DND-41 (cell line): Measurements from ENCODE around the gene RPS8.
A peak's percentile ranks its signal among the peaks of the same experiment; 100 is the strongest.

Experiments used
- ATAC-seq: fragments of 200-7000 bp; cut with Tn5 transposase; 3 replicates; pipeline ENCODE4 v1.9.1; 2021; ENCODE audit warnings: low read depth; ENCODE audit not compliant: insufficient read depth
- DNase-seq: peaks from one replicate; pipeline ENCODE4 v3.0.0-alpha.2; 2020
- H2AFZ ChIP-seq: 2 replicates; pipeline ENCODE4 v1.6.0; 2012; ENCODE audit warnings: low read depth, low read length
- H3K27ac ChIP-seq: 2 replicates; pipeline ENCODE4 v1.5.1; 2012; ENCODE audit warnings: low read length, inconsistent platforms
- H3K27me3 ChIP-seq: fragments of 200-600 bp; sonication (generic); 2 replicates; pipeline ENCODE4 v1.6.0; 2012; ENCODE audit warnings: low read length, mild to moderate bottlenecking, inconsistent platforms; ENCODE audit not compliant: insufficient read depth, poor library complexity
- H3K36me3 ChIP-seq: 2 replicates; pipeline ENCODE4 v1.5.1; 2012; ENCODE audit warnings: low read length, inconsistent platforms; ENCODE audit not compliant: insufficient read depth
- H3K4me1 ChIP-seq: 2 replicates; pipeline ENCODE4 v1.5.1; 2012; ENCODE audit warnings: mild to moderate bottlenecking, low read length; ENCODE audit not compliant: insufficient read depth
- H3K4me2 ChIP-seq: 2 replicates; pipeline ENCODE4 v1.6.0; 2012; ENCODE audit warnings: mild to moderate bottlenecking, moderate library complexity, low read length, inconsistent platforms; ENCODE audit not compliant: insufficient read depth
- H3K4me3 ChIP-seq, 2 experiments: fragments of 200-600 bp in 1 of 2; shearing (Covaris generic) in 1 of 2; 2 replicates each; pipeline ENCODE4 v1.5.1; 2012 to 2016; ENCODE audit warnings: inconsistent platforms in 2 of 2, low read length in 2 of 2, mild to moderate bottlenecking in 2 of 2, low read depth in 1 of 2, moderate library complexity in 1 of 2
- H3K79me2 ChIP-seq: 2 replicates; pipeline ENCODE4 v1.6.0; 2012; ENCODE audit warnings: low read length, inconsistent platforms; ENCODE audit not compliant: insufficient read depth
- H3K9ac ChIP-seq: 2 replicates; pipeline ENCODE4 v1.6.0; 2012; ENCODE audit warnings: low read depth, mild to moderate bottlenecking, inconsistent platforms, low read length, moderate library complexity
- H3K9me3 ChIP-seq: 2 replicates; pipeline ENCODE4 v1.5.1; 2012; ENCODE audit warnings: low read length, moderate library complexity, mild to moderate bottlenecking, inconsistent platforms; ENCODE audit not compliant: insufficient read depth, severe bottlenecking
- H4K20me1 ChIP-seq: 2 replicates; pipeline ENCODE4 v1.6.0; 2012; ENCODE audit warnings: low read length; ENCODE audit not compliant: insufficient read depth
- CTCF ChIP-seq: IDR thresholded peaks from 2 replicates; pipeline ENCODE4 v1.5.1; 2012; ENCODE audit warnings: borderline replicate concordance, low read length, moderate library complexity, mild to moderate bottlenecking; ENCODE audit not compliant: poor library complexity, severe bottlenecking; ENCODE audit errors: extremely low read depth
- EZH2 ChIP-seq: IDR thresholded peaks from 3 replicates; pipeline ENCODE4 v1.6.1; 2012; ENCODE audit warnings: borderline replicate concordance, low read depth, mild to moderate bottlenecking, moderate library complexity, low read length, inconsistent platforms; ENCODE audit not compliant: severe bottlenecking

The RPS8 gene

GRCh38 chr1:44740179-44740617, 35.1 kb upstream of the RPS8 start:
- Histone ChIP-seq H3K4me1 (peaks cover 39% of the 10 kb centered on the region), H3K9ac (peak overlapping the region; percentile 79), H3K4me3 (peak overlapping the region; percentile 62 to 79), H3K4me2 (peak overlapping the region; percentile 79), H3K27ac (peak overlapping the region; percentile 92), H4K20me1 (no peaks in the 10 kb centered on the region; the same call in 1 of the 2 replicates), H2AFZ (peak overlapping the region; percentile 85), H3K27me3 (no peaks in the 10 kb centered on the region), H3K9me3 (no peaks in the 10 kb centered on the region), H3K79me2 (peaks cover 51% of the 10 kb centered on the region), H3K36me3 (peaks cover 33% of the 10 kb centered on the region)
- TF ChIP-seq CTCF (no peak), EZH2 (no peak)
- DNase-seq (no peak), ATAC-seq (peak; percentile 6; the same call in 2 of the 3 replicates)

GRCh38 chr1:44743211-44743610, 32.1 kb upstream of the RPS8 start:
- TF ChIP-seq CTCF (no peak), EZH2 (no peak)
- no peak for DNase-seq
- Histone ChIP-seq H3K9ac (peak overlapping the region; percentile 29), H3K36me3 (peaks cover 60% of the 10 kb centered on the region), H3K4me1 (peaks cover 39% of the 10 kb centered on the region), H3K4me3 (0 out of 4 replicates have a peak overlapping the region, but pooled peaks of 1 of the 2 experiments have one; percentile 19), H3K9me3 (no peaks in the 10 kb centered on the region), H2AFZ (no peak overlapping the region), H3K79me2 (peaks cover 75% of the 10 kb centered on the region), H4K20me1 (peaks cover 6% of the 10 kb centered on the region), H3K27me3 (no peaks in the 10 kb centered on the region), H3K4me2 (peak overlapping the region; percentile 52), H3K27ac (peak overlapping the region; percentile 1; the same call in 1 of the 2 replicates)
- no peak for ATAC-seq

GRCh38 chr1:44747878-44748277, 27.5 kb upstream of the RPS8 start:
- H3K36me3 ChIP-seq, result peaks cover 81% of the 10 kb centered on the region
- no peaks in the 10 kb centered on the region for H3K27me3 ChIP-seq
- no peak overlapping the region for H3K9ac ChIP-seq
- no peaks in the 10 kb centered on the region for H3K9me3 ChIP-seq
- H3K79me2 ChIP-seq, result peaks cover 54% of the 10 kb centered on the region
- no peak overlapping the region for H3K4me3 ChIP-seq
- peaks cover 13% of the 10 kb centered on the region; the same call in 1 of the 2 replicates for H4K20me1 ChIP-seq
- H2AFZ ChIP-seq, result no peak overlapping the region
- peaks cover 15% of the 10 kb centered on the region for H3K4me1 ChIP-seq
- TF ChIP-seq CTCF, result peak; percentile 31
- TF ChIP-seq EZH2, result no peak
- ATAC-seq (peak; percentile 42; the same call in 1 of the 3 replicates), DNase-seq (no peak)
- H3K4me2 ChIP-seq, result no peak overlapping the region
- no peak overlapping the region for H3K27ac ChIP-seq
